Body of pancreas (tissue), 4 donors: Measurements from ENCODE around the gene PSMC1. TPM values are rescaled to one million over a fixed set of nuclear protein-coding genes. Genes with fewer than 3 reads are reported as not detected.

ENCODE experiments used
- ATAC-seq: fragments of 150-250 bp; one replicate; pipeline ENCODE4 v1.9.1; 2016
- DNase-seq, 4 donors: peaks; one replicate each; pipeline ENCODE4 v3.0.0-alpha.2; 2019
- H3K27ac ChIP-seq, 4 donors: fragments of 200-600 bp; sonication (generic); 1 replicate in 3 of 4; 2 replicates in 1 of 4; pipeline versions ENCODE4 v1.5.1 to v1.6.1; 2016 to 2019; ENCODE audit warnings: mild to moderate bottlenecking in 1 of 4, mixed read lengths in 1 of 4, moderate library complexity in 1 of 4
- H3K27me3 ChIP-seq, 2 donors: fragments of 200-600 bp; sonication (generic); one replicate each; pipeline ENCODE4 v1.6.0; 2016; ENCODE audit warnings: mild to moderate bottlenecking in 1 of 2
- H3K36me3 ChIP-seq, 2 donors: fragments of 200-600 bp; sonication (generic); replicated peaks in 1 of 2; 2 replicates each; pipeline ENCODE4 v1.5.1; 2016; ENCODE audit warnings: low read depth in 2 of 2; ENCODE audit not compliant: insufficient read depth in 1 of 2
- H3K4me1 ChIP-seq: fragments of 200-600 bp; sonication (generic); one replicate; pipeline ENCODE4 v1.6.0; 2016
- H3K4me3 ChIP-seq, 2 donors: fragments of 200-600 bp; sonication (generic); 1 replicate in 1 of 2; 2 replicates in 1 of 2; pipeline ENCODE4 v1.5.1; 2016 to 2019
- H3K9me3 ChIP-seq, 3 donors: fragments of 200-600 bp; sonication (generic); 1 replicate in 2 of 3; 2 replicates in 1 of 3; pipeline ENCODE4 v1.5.1; 2016
- POLR2A ChIP-seq, 3 donors: fragments of 450-650 bp; IDR thresholded peaks; one replicate each; pipeline ENCODE4 v1.6.1; 2016; ENCODE audit warnings: antibody characterized with exemption in 3 of 3, mild to moderate bottlenecking in 2 of 3
- WGBS, 2 donors: methylation state at CpG; one replicate each; pipeline ENCODE4 v1.1.5; 2017; 5-methylcytosine and 5-hydroxymethylcytosine counted together
- intact Hi-C: fragments of 100-400 bp; cut with DNase I; formaldehyde crosslinking; loops from one replicate; pipeline ENCODE4 v1.15.1; 2023
- total RNA-seq, 2 donors: library from RNA; depleted of rRNA; stranded (reverse); fragments of >200 nt; gene quantifications; one replicate each; pipeline ENCODE4 v1.1.0, GENCODE V29; 2016
- TF ChIP-seq, protein P1 (sequence below), 7 experiments: fragments of 450-650 bp in 4 of 7; fragments of 200-600 bp in 3 of 7; sonication (generic) in 3 of 7; IDR thresholded peaks; one replicate each; pipeline ENCODE4 v1.5.1; 2016 to 2019; ENCODE audit warnings: antibody characterized with exemption in 7 of 7

PSMC1 gene
- total RNA-seq, 2 donors from 2014 or later = 25.7 to 49.0 TPM

DNA sequence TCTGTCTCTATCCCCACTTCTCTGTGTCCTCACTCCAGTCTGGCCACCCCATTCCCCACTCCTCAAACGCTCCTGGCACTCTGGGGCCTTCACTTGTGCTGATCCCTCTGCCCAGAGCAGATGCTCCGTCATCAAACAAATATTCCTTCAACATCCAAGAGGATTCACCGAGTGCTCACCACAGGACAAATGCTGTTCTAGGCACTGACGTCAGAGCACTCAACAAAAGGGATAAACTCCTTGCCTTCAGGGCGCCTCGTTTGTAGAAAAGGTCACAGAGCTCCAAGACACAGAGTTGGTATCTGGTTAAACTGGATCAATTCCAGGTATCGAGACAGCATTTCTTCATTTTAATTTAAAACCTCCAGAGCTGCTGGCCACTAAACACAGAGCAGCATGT lies 35.3 kb downstream of the PSMC1 start:
- intact Hi-C loops = no loop called here
- no peaks in the 10 kb centered on the region for H3K9me3 ChIP-seq
- TF ChIP-seq POLR2A (IDR thresholded peaks at IDR 0.05) = no peak
- TF ChIP-seq, protein P1, sequence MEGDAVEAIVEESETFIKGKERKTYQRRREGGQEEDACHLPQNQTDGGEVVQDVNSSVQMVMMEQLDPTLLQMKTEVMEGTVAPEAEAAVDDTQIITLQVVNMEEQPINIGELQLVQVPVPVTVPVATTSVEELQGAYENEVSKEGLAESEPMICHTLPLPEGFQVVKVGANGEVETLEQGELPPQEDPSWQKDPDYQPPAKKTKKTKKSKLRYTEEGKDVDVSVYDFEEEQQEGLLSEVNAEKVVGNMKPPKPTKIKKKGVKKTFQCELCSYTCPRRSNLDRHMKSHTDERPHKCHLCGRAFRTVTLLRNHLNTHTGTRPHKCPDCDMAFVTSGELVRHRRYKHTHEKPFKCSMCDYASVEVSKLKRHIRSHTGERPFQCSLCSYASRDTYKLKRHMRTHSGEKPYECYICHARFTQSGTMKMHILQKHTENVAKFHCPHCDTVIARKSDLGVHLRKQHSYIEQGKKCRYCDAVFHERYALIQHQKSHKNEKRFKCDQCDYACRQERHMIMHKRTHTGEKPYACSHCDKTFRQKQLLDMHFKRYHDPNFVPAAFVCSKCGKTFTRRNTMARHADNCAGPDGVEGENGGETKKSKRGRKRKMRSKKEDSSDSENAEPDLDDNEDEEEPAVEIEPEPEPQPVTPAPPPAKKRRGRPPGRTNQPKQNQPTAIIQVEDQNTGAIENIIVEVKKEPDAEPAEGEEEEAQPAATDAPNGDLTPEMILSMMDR (IDR thresholded peaks at IDR 0.05) = no peak
- H3K27ac ChIP-seq = no peak overlapping the region
- H3K27me3 ChIP-seq = no peaks in the 10 kb centered on the region
- H3K4me1 ChIP-seq = no peaks in the 10 kb centered on the region
- H3K4me3 ChIP-seq = no peak overlapping the region
- no peak for DNase-seq
- WGBS, 2 donors = 89 to 91% methylated on average over 7 of the region's 7 CpGs
- ATAC-seq = no peak
- H3K36me3 ChIP-seq = peaks cover 0 to 13% of the 10 kb centered on the region in 2 donors

DNA sequence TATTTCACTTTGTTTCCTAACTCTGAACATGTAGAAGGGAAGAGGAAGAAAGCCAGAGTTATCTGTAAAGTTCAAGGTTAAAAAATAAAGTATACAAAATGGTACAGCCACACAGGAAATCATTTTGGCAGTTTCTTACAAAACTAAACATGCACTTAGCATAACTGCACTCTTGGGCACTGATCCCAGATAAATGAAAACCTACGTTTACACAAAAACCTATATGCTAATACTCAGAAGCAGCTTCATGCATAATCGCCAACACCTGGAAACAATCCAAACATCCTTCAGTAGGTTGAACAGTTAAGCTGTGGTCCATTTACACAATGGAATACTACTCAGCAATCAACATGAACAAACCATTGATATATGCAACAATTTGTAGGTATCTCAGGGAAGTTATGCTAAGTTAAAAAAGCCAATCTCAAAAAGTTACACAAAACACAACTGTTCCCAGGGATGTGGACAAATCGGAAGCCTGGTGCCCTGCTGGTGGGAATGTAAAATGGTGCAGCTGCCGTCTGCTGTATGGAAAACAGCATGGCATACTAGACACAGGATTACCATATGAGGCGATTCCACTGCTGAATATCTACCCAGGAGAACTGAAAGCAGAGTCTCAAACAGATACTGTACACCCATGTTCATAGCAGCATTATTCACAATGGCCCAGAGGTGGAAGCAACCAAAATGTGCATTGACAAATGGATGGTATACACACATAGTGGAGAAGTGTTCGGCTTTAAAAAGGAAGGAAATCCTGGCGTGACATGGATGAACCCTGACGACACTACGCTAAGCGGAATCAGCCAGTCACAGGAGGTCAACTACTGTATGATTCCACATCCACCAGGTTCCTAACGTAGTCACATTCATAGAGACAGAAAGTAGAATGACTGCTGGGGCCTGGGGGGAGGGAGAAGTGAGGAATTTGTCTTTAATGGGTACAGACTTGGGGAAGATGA lies 37.7 kb downstream of the PSMC1 start:
- no peaks in the 10 kb centered on the region for H3K27me3 ChIP-seq
- no peak overlapping the region for H3K4me3 ChIP-seq
- DNase-seq (no peak), ATAC-seq (no peak)
- no peak overlapping the region for H3K27ac ChIP-seq
- H3K9me3 ChIP-seq = no peaks in the 10 kb centered on the region
- H3K4me1 ChIP-seq = no peaks in the 10 kb centered on the region
- 88 to 89% methylated on average over 11 of the region's 11 CpGs for WGBS, 2 donors
- no peak for TF ChIP-seq POLR2A (IDR thresholded peaks at IDR 0.05)
- TF ChIP-seq, protein P1 (IDR thresholded peaks at IDR 0.05) = no peak
- peaks cover 0 to 11% of the 10 kb centered on the region in 2 donors for H3K36me3 ChIP-seq
- intact Hi-C loops = no loop called here

DNA sequence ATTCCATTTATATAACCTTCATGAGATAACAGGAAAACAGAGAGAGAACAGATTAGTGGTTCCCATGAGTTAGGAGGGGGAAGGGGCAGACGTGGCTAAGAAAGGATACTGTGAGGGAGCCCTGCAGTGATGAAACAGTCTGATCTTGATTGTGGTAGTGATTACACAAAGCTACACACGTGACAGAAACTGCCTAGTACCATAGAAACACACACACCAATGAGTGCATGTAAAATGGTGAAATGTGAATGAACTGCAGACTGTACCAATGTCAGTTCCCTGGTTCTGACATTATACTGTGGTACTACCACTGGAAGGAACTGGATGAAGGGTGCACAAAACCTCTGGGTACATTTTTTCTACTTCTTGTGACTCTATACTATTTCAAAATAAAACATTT lies 38.5 kb downstream of the PSMC1 start:
- H3K27ac ChIP-seq = no peak overlapping the region
- TF ChIP-seq POLR2A (IDR thresholded peaks at IDR 0.05) = no peak
- TF ChIP-seq, protein P1 (IDR thresholded peaks at IDR 0.05) = no peak
- H3K36me3 ChIP-seq = peaks cover 0 to 10% of the 10 kb centered on the region in 2 donors
- intact Hi-C loops = no loop called here
- 51 to 71% methylated on average over 2 of the region's 2 CpGs for WGBS, 2 donors
- ATAC-seq (no peak), DNase-seq (no peak)
- no peaks in the 10 kb centered on the region for H3K9me3 ChIP-seq
- H3K27me3 ChIP-seq = no peaks in the 10 kb centered on the region
- H3K4me1 ChIP-seq = no peaks in the 10 kb centered on the region
- H3K4me3 ChIP-seq = no peak overlapping the region

DNA sequence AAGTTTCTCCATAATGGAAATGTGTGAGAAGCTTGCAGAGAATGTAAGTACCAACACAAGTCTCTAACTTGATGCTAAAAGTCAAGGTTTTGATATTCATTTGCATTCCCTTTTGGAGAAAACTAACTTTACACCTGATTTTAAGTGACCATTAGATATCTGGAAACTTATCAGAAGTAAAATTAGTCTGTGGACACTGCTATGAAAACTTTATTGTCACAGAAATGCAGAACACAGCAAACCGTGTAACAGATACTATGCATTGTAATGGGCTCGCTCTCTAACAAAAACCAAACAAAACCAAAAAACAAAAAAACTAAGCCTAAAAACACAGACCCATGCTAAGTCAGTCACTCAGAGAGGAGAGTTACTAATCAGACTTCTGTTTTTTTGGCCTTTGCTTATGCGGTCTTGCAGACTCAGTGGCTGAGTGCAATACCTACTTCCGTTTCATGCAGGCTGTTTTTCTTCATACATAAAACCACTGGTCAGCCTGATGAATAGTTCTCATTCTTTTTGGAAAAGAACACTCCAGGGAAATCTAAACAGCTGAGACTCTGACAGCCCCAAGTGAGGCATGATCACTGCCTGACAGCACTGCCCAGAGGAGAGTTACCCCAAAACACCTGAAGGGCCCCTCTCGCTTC lies 39.6 kb downstream of the PSMC1 start:
- intact Hi-C loops = no loop called here
- 83 to 86% methylated on average over 5 of the region's 5 CpGs for WGBS, 2 donors
- no peaks in the 10 kb centered on the region for H3K27me3 ChIP-seq
- ATAC-seq = no peak
- TF ChIP-seq, protein P1 (IDR thresholded peaks at IDR 0.05) = no peak
- no peak for TF ChIP-seq POLR2A (IDR thresholded peaks at IDR 0.05)
- H3K27ac ChIP-seq = no peak overlapping the region
- DNase-seq = no peak
- no peak overlapping the region for H3K4me3 ChIP-seq
- H3K4me1 ChIP-seq = no peaks in the 10 kb centered on the region
- peaks cover 0 to 9% of the 10 kb centered on the region in 2 donors for H3K36me3 ChIP-seq
- H3K9me3 ChIP-seq = no peaks in the 10 kb centered on the region
